OCI-LY3 (cell line): ENCODE results near the gene OR7A5.

ENCODE experiments used
- EZH2phosphoT487 ChIP-seq: fragments of 200-600 bp; shearing (Covaris generic); IDR thresholded peaks from 2 replicates; pipeline ENCODE4 v1.6.1; 2018; ENCODE audit warnings: antibody characterized with exemption, mixed run types, low read depth
- TF ChIP-seq, protein P1 (sequence below): fragments of 200-600, 300-600 bp; sonication (generic); IDR thresholded peaks from 2 replicates; pipeline ENCODE4 v1.5.1; 2014; ENCODE audit warnings: antibody characterized with exemption, low read length, low read depth

DNA sequence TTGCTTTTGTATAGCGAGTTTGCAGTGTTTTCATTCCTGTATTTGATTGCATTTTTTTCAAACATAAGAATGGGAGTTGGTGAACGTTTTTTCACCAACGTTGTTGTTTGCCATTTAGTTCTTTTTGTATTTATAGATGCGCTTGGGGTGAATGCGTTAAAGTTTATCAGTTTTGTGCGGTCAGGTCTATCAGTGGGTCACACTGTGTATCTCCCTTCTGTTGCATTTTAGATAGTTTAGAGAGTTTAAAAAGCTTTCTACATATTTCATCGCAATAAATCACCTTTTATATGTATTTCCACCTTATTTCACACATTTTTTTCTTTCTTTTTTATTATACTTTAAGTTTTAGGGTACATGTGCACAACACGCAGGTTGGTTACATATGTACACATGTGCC, 16.4 kb downstream of the OR7A5 start:
- TF ChIP-seq, protein P1, sequence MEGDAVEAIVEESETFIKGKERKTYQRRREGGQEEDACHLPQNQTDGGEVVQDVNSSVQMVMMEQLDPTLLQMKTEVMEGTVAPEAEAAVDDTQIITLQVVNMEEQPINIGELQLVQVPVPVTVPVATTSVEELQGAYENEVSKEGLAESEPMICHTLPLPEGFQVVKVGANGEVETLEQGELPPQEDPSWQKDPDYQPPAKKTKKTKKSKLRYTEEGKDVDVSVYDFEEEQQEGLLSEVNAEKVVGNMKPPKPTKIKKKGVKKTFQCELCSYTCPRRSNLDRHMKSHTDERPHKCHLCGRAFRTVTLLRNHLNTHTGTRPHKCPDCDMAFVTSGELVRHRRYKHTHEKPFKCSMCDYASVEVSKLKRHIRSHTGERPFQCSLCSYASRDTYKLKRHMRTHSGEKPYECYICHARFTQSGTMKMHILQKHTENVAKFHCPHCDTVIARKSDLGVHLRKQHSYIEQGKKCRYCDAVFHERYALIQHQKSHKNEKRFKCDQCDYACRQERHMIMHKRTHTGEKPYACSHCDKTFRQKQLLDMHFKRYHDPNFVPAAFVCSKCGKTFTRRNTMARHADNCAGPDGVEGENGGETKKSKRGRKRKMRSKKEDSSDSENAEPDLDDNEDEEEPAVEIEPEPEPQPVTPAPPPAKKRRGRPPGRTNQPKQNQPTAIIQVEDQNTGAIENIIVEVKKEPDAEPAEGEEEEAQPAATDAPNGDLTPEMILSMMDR, result no peak
- no peak for TF ChIP-seq EZH2phosphoT487
